ENCODE data around the gene AQP3. TPM values are rescaled to one million over a fixed set of nuclear protein-coding genes. Genes with fewer than 3 reads are reported as not detected.

AQP3 gene
- total and polyA plus RNA-seq, 2 of the 8 experiments (the other 6 are each of a cell fraction or from before 2014, with no cell fraction given) = 2.6 to 7.6 TPM

DNA sequence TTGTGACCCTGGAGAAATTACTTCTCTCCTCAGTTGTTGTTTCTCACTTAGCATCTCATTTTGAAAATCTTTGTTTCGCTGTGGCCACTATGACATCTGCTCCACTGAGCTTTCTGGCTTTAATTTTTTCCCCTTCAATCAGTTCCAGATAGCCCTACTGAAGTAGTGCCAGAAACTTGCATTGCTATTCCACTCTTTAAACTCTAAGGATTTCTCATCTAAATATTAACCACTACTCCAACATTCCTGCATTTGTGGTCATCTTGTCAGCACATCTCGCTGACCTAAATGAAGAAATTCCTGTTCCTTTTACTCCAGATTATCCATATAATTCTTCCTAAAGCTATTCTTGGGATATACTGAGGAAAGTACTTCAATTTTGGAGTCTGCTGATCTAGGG is 41.7 kb upstream of the AQP3 start:
- Histone ChIP-seq H4K8ac (ENCODE audit: extremely low read depth, insufficient read depth, low read length) (no peak overlapping the region), H3K4me1 (replicated peaks in 1 of 4; ENCODE audit: control insufficient read depth in 3 of 4, insufficient read depth in 4 of 4, low read length in 3 of 4) (no peaks in the 10 kb centered on the region), H2BK15ac (ENCODE audit: low read length) (no peak overlapping the region), H3K23ac (ENCODE audit: insufficient read length) (no peak overlapping the region), H3K18ac (ENCODE audit: extremely low read depth, low read length) (no peak overlapping the region), H2AFZ (ENCODE audit: low read length) (no peak overlapping the region), H3K4ac (replicated peaks; ENCODE audit: insufficient read length, low read depth, low read length) (no peak overlapping the region), H3K23me2 (ENCODE audit: low read depth, low read length) (no peaks in the 10 kb centered on the region), H3K36me3 (ENCODE audit: control insufficient read depth in 2 of 4, insufficient read depth in 4 of 4, low read length in 3 of 4) (no peaks in the 10 kb centered on the region), H3K14ac (ENCODE audit: insufficient read length) (no peak overlapping the region), H2BK20ac (ENCODE audit: low read length) (no peak overlapping the region), H3K27ac (ENCODE audit: low read depth, low read length) (no peak overlapping the region), H3K79me2 (ENCODE audit: control insufficient read depth in 1 of 2, insufficient read depth in 2 of 2, low read length in 2 of 2) (no peaks in the 10 kb centered on the region), H3K79me1 (ENCODE audit: low read depth, low read length) (no peaks in the 10 kb centered on the region), H2BK120ac (replicated peaks; ENCODE audit: low read depth, low read length) (no peak overlapping the region), H4K5ac (ENCODE audit: insufficient read length, low read depth, low read length) (no peak overlapping the region), H3K4me3 (ENCODE audit: extremely low read depth in 1 of 4, insufficient read depth in 2 of 4, low read depth in 3 of 4, low read length in 4 of 4) (no peak overlapping the region), H2BK12ac (ENCODE audit: low read depth, low read length) (no peak overlapping the region), H4K91ac (replicated peaks; ENCODE audit: insufficient read length, low read length) (no peak overlapping the region), H2BK5ac (ENCODE audit: low read depth, low read length) (no peak overlapping the region), H3K9ac (replicated peaks in 1 of 4; ENCODE audit: extremely low read depth in 1 of 4, low read depth in 3 of 4, low read length in 3 of 4) (no peak overlapping the region), H3K56ac (replicated peaks; ENCODE audit: insufficient read length, low read depth, low read length) (no peak overlapping the region), H2AK5ac (ENCODE audit: low read depth, low read length) (no peak overlapping the region), H3K27me3 (replicated peaks in 1 of 4; ENCODE audit: control insufficient read depth in 3 of 4, extremely low read depth in 1 of 4, insufficient read depth in 3 of 4, low read length in 3 of 4) (no peaks in the 10 kb centered on the region), H3K4me2 (ENCODE audit: insufficient read depth in 1 of 2, low read depth in 2 of 2, low read length in 2 of 2) (no peak overlapping the region), H3K9me3 (ENCODE audit: insufficient read depth in 2 of 2, low read depth in 1 of 2, low read length in 1 of 2) (no peaks in the 10 kb centered on the region), H4K20me1 (replicated peaks in 1 of 2; ENCODE audit: control insufficient read depth in 1 of 2, insufficient read depth in 2 of 2, low read length in 2 of 2) (no peaks in the 10 kb centered on the region)
- DNase-seq (ENCODE audit: low read depth in 1 of 2, low spot score in 2 of 2) (no peak), FAIRE-seq (no peak)
- ChIA-PET CTCF (ENCODE audit: partially characterized antibody) (interaction anchor here (1.1 to 1.2 kb wide), 2 partner anchors 11 to 28 kb away, joined by 3 to 6 read pairs; no protein-coding TSS in a partner anchor), POLR2A (ENCODE audit: partially characterized antibody) (no interaction called here)
- 80% methylated on average over 2 of the region's 2 CpGs; no CpG with 5 or more reads in 1 of the 2 experiments for WGBS, 2 experiments (ENCODE audit: extremely low coverage in 1 of 2, insufficient coverage in 1 of 2, insufficient read length in 1 of 2, insufficient replicate concordance in 2 of 2, low coverage in 1 of 2, low lambda C conversion rate in 2 of 2, missing lambda C conversion rate in 1 of 2)
- TF ChIP-seq MAFK (IDR thresholded peaks at IDR 0.05; ENCODE audit: low read depth, low read length) (no peak), RNF2 (IDR thresholded peaks at IDR 0.05; ENCODE audit: borderline replicate concordance, low read depth, low read length, missing control alignments, poor library complexity, severe bottlenecking) (no peak), CBX8 (IDR thresholded peaks at IDR 0.05; ENCODE audit: borderline replicate concordance, low read depth, low read length) (no peak), BCL11A (IDR thresholded peaks at IDR 0.05; ENCODE audit: low read depth in 2 of 2, low read length in 2 of 2) (no peak), BACH1 (IDR thresholded peaks at IDR 0.05; ENCODE audit: low read length) (no peak), SRF (IDR thresholded peaks at IDR 0.05; ENCODE audit: low read depth, low read length) (no peak), CTBP2 (IDR thresholded peaks at IDR 0.05; ENCODE audit: borderline replicate concordance, insufficient read depth, insufficient read length, low read length) (no peak), YY1 (IDR thresholded peaks at IDR 0.05; ENCODE audit: low read depth, low read length) (no peak), ZNF274 (IDR thresholded peaks at IDR 0.05; ENCODE audit: borderline replicate concordance, extremely low read depth, low read length) (no peak), ATF2 (IDR thresholded peaks at IDR 0.05; ENCODE audit: low read length) (no peak), MAX (IDR thresholded peaks at IDR 0.05) (no peak), RBBP5 (IDR thresholded peaks at IDR 0.05; ENCODE audit: borderline replicate concordance, low read depth, low read length) (no peak)
